Vagina (tissue), 2 donors: ENCODE measurements around the gene SH3GLB2. TPM values are rescaled to one million over a fixed set of nuclear protein-coding genes. Genes with fewer than 3 reads are reported as not detected.

Experiments
- DNase-seq, 2 donors: peaks; one replicate each; pipeline ENCODE4 v3.0.0-alpha.2; 2017; ENCODE audit errors: extremely low spot score in 2 of 2
- H3K27ac ChIP-seq: fragments of 200-600 bp; sonication (generic); one replicate; pipeline ENCODE4 v1.5.1; 2019
- H3K27me3 ChIP-seq: fragments of 200-600 bp; sonication (generic); one replicate; pipeline ENCODE4 v1.5.1; 2019
- H3K36me3 ChIP-seq, 2 donors: fragments of 200-600 bp; sonication (generic); one replicate each; pipeline ENCODE4 v1.5.1; 2017 to 2019
- H3K4me1 ChIP-seq: fragments of 200-600 bp; sonication (generic); one replicate; pipeline ENCODE4 v1.5.1; 2019
- H3K4me3 ChIP-seq, 2 donors: fragments of 200-600 bp; sonication (generic); 1 replicate in 1 of 2; 2 replicates in 1 of 2; pipeline ENCODE4 v1.5.1; 2016 to 2019
- H3K9me3 ChIP-seq: fragments of 200-600 bp; sonication (generic); one replicate; pipeline ENCODE4 v1.5.1; 2019
- CTCF ChIP-seq, 3 experiments: fragments of 450-650 bp in 2 of 3; fragments of 200-600 bp in 1 of 3; sonication (generic) in 1 of 3; IDR thresholded peaks; one replicate each; pipeline ENCODE4 v1.5.1; 2017 to 2019; ENCODE audit warnings: antibody characterized with exemption in 3 of 3, mild to moderate bottlenecking in 2 of 3, moderate library complexity in 2 of 3
- POLR2A ChIP-seq, 2 donors: fragments of 450-650 bp; IDR thresholded peaks; one replicate each; pipeline ENCODE4 v1.6.1; 2017; ENCODE audit warnings: antibody characterized with exemption in 2 of 2, mild to moderate bottlenecking in 2 of 2, moderate library complexity in 2 of 2
- POLR2AphosphoS5 ChIP-seq, 2 donors: sonication (generic); formaldehyde crosslinking; IDR thresholded peaks; one replicate each; pipeline ENCODE4 v1.9.0; 2017; ENCODE audit warnings: antibody characterized with exemption in 2 of 2, mild to moderate bottlenecking in 2 of 2, low read depth in 1 of 2; ENCODE audit not compliant: insufficient read depth in 1 of 2
- intact Hi-C: fragments of 100-400 bp; cut with DNase I; formaldehyde crosslinking; loops from one replicate; pipeline ENCODE4 v1.15.1; 2023
- total RNA-seq: library from RNA; depleted of rRNA; stranded (reverse); fragments of >200 nt; gene quantifications from one replicate; pipeline ENCODE4 v1.2.3, GENCODE V29; 2016

The SH3GLB2 gene
- total RNA-seq, 1 donor from 2014 or later: 86.2 TPM

GRCh38 chr9:129073404-129073803 lies 45.3 kb upstream of the SH3GLB2 start:
- no peak overlapping the region for H3K27ac ChIP-seq
- no peaks in the 10 kb centered on the region for H3K4me1 ChIP-seq
- H3K9me3 ChIP-seq: no peaks in the 10 kb centered on the region
- DNase-seq: no peak
- TF ChIP-seq POLR2AphosphoS5 (IDR thresholded peaks at IDR 0.05; ENCODE audit: insufficient read depth in 1 of 2, low read depth in 1 of 2): no peak
- TF ChIP-seq POLR2A (IDR thresholded peaks at IDR 0.05): no peak
- no peak for TF ChIP-seq CTCF (IDR thresholded peaks at IDR 0.05)
- H3K4me3 ChIP-seq: no peak overlapping the region
- intact Hi-C loops: no loop called here
- H3K36me3 ChIP-seq: peaks cover 0 to 10% of the 10 kb centered on the region in 2 donors
- H3K27me3 ChIP-seq: no peaks in the 10 kb centered on the region

- TF ChIP-seq POLR2AphosphoS5 (IDR thresholded peaks at IDR 0.05; ENCODE audit: insufficient read depth in 1 of 2, low read depth in 1 of 2) (no peak), POLR2A (IDR thresholded peaks at IDR 0.05) (no peak), CTCF (IDR thresholded peaks at IDR 0.05) (no peak)
Observed at GRCh38 chr9:129072171-129072570, 44.0 kb upstream of the SH3GLB2 start.

GRCh38 chr9:129071526-129072126 lies 43.5 kb upstream of the SH3GLB2 start:
- TF ChIP-seq POLR2A (IDR thresholded peaks at IDR 0.05) (no peak), POLR2AphosphoS5 (IDR thresholded peaks at IDR 0.05; ENCODE audit: insufficient read depth in 1 of 2, low read depth in 1 of 2) (no peak), CTCF (IDR thresholded peaks at IDR 0.05) (no peak)
- peaks cover 0 to 24% of the 10 kb centered on the region in 2 donors for H3K36me3 ChIP-seq

More at GRCh38 chr9:129072171-129072570, 44.0 kb upstream of the SH3GLB2 start:
- H3K36me3 ChIP-seq: peaks cover 0 to 22% of the 10 kb centered on the region in 2 donors
- H3K4me3 ChIP-seq: no peak overlapping the region
- H3K9me3 ChIP-seq: no peaks in the 10 kb centered on the region
- no peaks in the 10 kb centered on the region for H3K27me3 ChIP-seq
- intact Hi-C loops: no loop called here
- DNase-seq: no peak
- no peaks in the 10 kb centered on the region for H3K4me1 ChIP-seq
- H3K27ac ChIP-seq: no peak overlapping the region

GRCh38 chr9:129070696-129071525 lies 42.8 kb upstream of the SH3GLB2 start:
- Histone ChIP-seq H3K27ac (no peak overlapping the region), H3K27me3 (no peaks in the 10 kb centered on the region), H3K4me1 (no peaks in the 10 kb centered on the region), H3K4me3 (no peak overlapping the region), H3K9me3 (no peaks in the 10 kb centered on the region), H3K36me3 (peaks cover 0 to 25% of the 10 kb centered on the region in 2 donors)
- DNase-seq: peak in 1 of 2 donors; percentile 90
- intact Hi-C loops: no loop called here
- TF ChIP-seq POLR2A (IDR thresholded peaks at IDR 0.05) (no peak), CTCF (IDR thresholded peaks at IDR 0.05) (no peak), POLR2AphosphoS5 (IDR thresholded peaks at IDR 0.05; ENCODE audit: insufficient read depth in 1 of 2, low read depth in 1 of 2) (no peak)

More at GRCh38 chr9:129071526-129072126, 43.5 kb upstream of the SH3GLB2 start:
- intact Hi-C loops: no loop called here
- Histone ChIP-seq H3K4me1 (no peaks in the 10 kb centered on the region), H3K4me3 (no peak overlapping the region), H3K27ac (no peak overlapping the region), H3K27me3 (no peaks in the 10 kb centered on the region), H3K9me3 (no peaks in the 10 kb centered on the region)
- DNase-seq: no peak
